AML-193 (cell line): ENCODE results near the gene OR2V1.
"Not testable (repeated sequence)": the region's sequence is repeated elsewhere in the genome, so short reads cannot be mapped to it uniquely, and the experiment has no call there.

Source experiments
- DNase-seq, 2 experiments: peaks; one replicate each; lab custom pipeline; 2025; lab: John Stamatoyannopoulos, UW

The OR2V1 gene

GRCh38 chr5:181101930-181102674 is 28.9 kb downstream of the OR2V1 start:
- not testable (repeated sequence) for DNase-seq

- DNase-seq = not testable (repeated sequence)
Measured at GRCh38 chr5:181101030-181101641, 29.8 kb downstream of the OR2V1 start.

GRCh38 chr5:181100121-181100875 is 30.7 kb downstream of the OR2V1 start:
- DNase-seq = no peak

- no peak for DNase-seq
Measured at GRCh38 chr5:181099602-181100086, 31.3 kb downstream of the OR2V1 start.

- DNase-seq = no peak
Measured at GRCh38 chr5:181098762-181099601, 32.0 kb downstream of the OR2V1 start.

- not testable (repeated sequence) for DNase-seq
Measured at GRCh38 chr5:181097759-181098491, 33.0 kb downstream of the OR2V1 start.

- not testable (repeated sequence) for DNase-seq
Measured at GRCh38 chr5:181097383-181097753, 33.6 kb downstream of the OR2V1 start.

GRCh38 chr5:181096721-181097382 is 34.1 kb downstream of the OR2V1 start:
- DNase-seq = not testable (repeated sequence)

GRCh38 chr5:181095162-181095561 is 35.8 kb downstream of the OR2V1 start:
- DNase-seq = not testable (repeated sequence)

GRCh38 chr5:181092428-181092827 is 38.5 kb downstream of the OR2V1 start:
- DNase-seq = no peak

GRCh38 chr5:181088289-181088688 is 42.7 kb downstream of the OR2V1 start:
- no peak for DNase-seq

GRCh38 chr5:181087309-181087708 is 43.7 kb downstream of the OR2V1 start:
- DNase-seq = no peak

- no peak for DNase-seq
Measured at GRCh38 chr5:181086884-181087205, 44.1 kb downstream of the OR2V1 start.

GRCh38 chr5:181086026-181086883 is 44.7 kb downstream of the OR2V1 start:
- no peak for DNase-seq

- DNase-seq = no peak
Measured at GRCh38 chr5:181084621-181085195, 46.3 kb downstream of the OR2V1 start.

- DNase-seq = no peak
Measured at GRCh38 chr5:181081989-181082388, 49.0 kb downstream of the OR2V1 start.

GRCh38 chr5:181076920-181077319 is 54.0 kb downstream of the OR2V1 start:
- DNase-seq = no peak
